Measurements from ENCODE around the gene MARK4.

- TF ChIP-seq POLR2A (IDR thresholded peaks at IDR 0.05) (no peak), CTCF (IDR thresholded peaks at IDR 0.05) (no peak)
Observed at GRCh38 chr19:45255611-45256157, 4.6 kb downstream of the MARK4 start.

All from esophagus squamous epithelium (tissue), 4 donors.